Epidermal melanocyte (primary cell): ENCODE measurements around the gene LHCGR.
"Not testable (repeated sequence)": the region's sequence is repeated elsewhere in the genome, so short reads cannot be mapped to it uniquely, and the experiment has no call there.

Experiments
- DNase-seq: peaks from one replicate; pipeline ENCODE4 v3.0.0; 2011; ENCODE audit warnings: low spot score; ENCODE audit not compliant: insufficient read length

Gene LHCGR

GRCh38 chr2:48747319-48747718 is 8.2 kb downstream of the LHCGR start:
- DNase-seq: no peak

- not testable (repeated sequence) for DNase-seq
These were observed 16.3 kb downstream of the LHCGR start for GRCh38 chr2:48739236-48739635.

GRCh38 chr2:48738806-48739205 is 16.7 kb downstream of the LHCGR start:
- no peak for DNase-seq

GRCh38 chr2:48736251-48736650 is 19.3 kb downstream of the LHCGR start:
- no peak for DNase-seq

GRCh38 chr2:48734576-48735303 is 20.8 kb downstream of the LHCGR start:
- no peak for DNase-seq

- no peak for DNase-seq
These were observed 22.4 kb downstream of the LHCGR start for GRCh38 chr2:48733067-48733503.

- DNase-seq: no peak
These were observed 26.7 kb downstream of the LHCGR start for GRCh38 chr2:48728840-48729239.

- DNase-seq: no peak
These were observed 27.2 kb downstream of the LHCGR start for GRCh38 chr2:48728295-48728694.

GRCh38 chr2:48727560-48727959 is 28.0 kb downstream of the LHCGR start:
- no peak for DNase-seq

- DNase-seq: no peak
These were observed 29.6 kb downstream of the LHCGR start for GRCh38 chr2:48725696-48726494.

GRCh38 chr2:48724278-48724677 is 31.2 kb downstream of the LHCGR start:
- no peak for DNase-seq

GRCh38 chr2:48723129-48723528 is 32.4 kb downstream of the LHCGR start:
- DNase-seq: no peak

GRCh38 chr2:48722391-48722790 is 33.1 kb downstream of the LHCGR start:
- no peak for DNase-seq

DNA sequence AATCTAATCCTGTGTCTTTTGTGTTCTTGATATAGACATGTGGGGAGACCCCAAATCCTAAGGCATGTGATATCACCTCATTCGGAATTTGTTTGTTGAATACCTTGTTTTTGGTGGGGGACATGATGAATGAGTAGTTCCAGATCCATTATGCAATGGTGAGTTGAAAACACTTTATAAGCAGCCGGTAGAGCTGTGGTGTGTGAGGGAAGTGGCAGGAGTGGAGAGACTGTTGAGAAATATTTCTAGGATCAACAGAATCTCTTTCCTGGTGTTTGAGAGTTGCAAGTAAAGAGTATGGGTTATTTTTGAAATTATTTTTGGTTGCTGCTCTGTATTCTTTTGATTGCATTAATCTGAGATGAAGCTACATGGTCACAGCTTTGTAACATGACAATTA is 34.4 kb downstream of the LHCGR start:
- no peak for DNase-seq

- DNase-seq: no peak
These were observed 35.9 kb downstream of the LHCGR start for GRCh38 chr2:48719480-48720177.

- no peak for DNase-seq
These were observed 37.7 kb downstream of the LHCGR start for GRCh38 chr2:48717846-48718245.

DNA sequence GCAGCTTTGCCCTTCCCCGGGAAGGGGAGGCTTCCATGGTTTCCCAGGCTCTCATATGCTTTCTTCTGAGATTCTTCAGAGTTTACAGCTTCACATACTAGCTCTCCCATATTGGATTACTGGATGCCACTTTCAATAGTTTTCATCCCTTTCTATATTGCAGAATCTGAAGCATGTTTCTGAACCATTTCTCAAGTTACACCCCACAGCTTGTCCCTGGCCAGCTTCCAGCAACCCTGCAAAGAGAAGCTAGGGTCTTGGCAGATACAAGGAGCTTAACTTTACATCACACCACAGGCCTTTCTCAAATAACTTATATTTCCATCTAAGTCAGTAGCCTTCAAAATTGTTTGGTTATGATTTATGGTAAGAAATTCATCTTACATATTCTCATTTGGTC is 39.6 kb downstream of the LHCGR start:
- no peak for DNase-seq

DNA sequence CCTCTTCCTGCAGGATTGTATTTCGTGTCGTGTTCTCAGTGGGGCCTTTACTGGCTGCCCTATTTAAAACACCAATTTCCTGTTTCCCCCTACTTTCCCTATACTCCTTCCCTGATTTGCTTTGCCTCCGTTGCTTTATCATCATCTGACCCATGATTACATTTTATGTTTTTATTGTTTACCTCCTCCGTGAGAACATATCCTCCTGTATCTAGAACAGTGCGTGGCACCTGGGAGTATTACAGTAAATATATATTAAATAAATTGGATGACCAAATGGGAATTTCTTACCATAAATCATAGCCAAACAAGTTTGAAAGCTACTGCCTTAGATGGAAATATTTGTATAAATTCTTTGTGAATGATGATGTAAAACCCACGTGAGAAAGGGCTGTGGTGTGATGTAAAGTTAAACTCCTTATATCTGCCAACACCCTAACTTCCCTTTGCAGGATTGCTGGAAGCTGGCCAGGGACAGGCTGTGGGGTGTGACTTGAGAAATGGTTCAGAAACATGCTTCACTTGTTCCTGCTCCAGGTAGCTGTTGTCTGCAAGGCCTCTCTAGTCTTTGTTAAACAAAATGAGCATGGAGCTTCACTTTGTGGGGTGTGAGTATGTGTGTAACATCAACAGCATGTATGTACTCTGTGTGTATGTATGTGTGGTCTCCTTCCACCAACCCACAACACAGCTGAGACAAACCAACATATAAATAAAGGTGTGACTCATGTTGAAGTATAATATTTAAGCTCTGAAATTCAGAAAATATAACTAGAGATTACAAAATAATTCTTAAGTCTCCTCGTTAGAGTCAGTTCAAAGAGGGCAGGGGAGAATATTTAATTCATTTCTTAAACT is 40.3 kb downstream of the LHCGR start:
- no peak for DNase-seq

DNA sequence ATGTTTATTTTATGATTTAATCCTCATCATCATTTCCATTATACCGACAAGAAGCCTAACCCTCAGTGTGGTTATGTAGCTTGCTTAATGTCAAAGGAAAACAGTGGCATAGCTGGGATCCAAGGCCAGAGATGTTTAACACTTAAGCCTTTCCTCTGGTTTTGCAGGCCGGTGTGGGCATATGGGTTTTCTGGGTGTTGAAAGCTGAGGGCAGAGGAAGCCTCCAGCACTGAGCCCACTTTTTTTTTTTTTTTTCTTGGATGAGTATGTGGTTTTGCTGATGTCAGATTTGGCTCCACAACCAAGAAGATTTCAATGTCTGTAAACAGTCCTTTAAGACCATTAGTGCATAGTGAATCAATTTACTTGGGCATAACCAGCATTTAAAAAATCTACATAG is 41.3 kb downstream of the LHCGR start:
- DNase-seq: no peak

- no peak for DNase-seq
These were observed 41.9 kb downstream of the LHCGR start for GRCh38 chr2:48713647-48714046.

DNA sequence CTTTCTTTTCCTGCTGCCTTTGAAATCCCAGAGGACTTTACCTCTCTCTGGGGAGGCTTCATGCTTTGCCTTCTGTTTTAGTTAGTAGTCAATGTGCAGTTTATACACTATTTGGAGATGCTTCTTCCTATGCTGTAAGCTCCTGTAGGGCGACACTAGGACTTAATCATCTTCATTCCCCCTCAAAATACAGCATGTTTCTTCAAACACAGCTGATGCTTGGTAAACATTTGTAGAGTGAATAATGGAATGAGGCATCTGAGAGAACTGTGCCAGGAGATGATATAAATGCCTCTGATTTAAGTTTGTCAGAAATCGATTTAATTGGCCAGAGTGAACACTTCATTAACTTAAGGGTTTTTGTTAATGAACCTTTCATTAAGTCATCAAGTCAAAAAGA is 43.4 kb downstream of the LHCGR start:
- no peak for DNase-seq
